GM19328 (cell line): ENCODE results near the gene ECHS1.
"Not testable (repeated sequence)": the region's sequence is repeated elsewhere in the genome, so short reads cannot be mapped to it uniquely, and the experiment has no call there.

ENCODE experiments used
- ATAC-seq: cut with Tn5 transposase; IDR thresholded peaks from one replicate; pipeline ENCODE4 v1.9.1; 2021; ENCODE audit warnings: mild to moderate bottlenecking, moderate library complexity; ENCODE audit not compliant: unreplicated experiment

ECHS1 gene

DNA sequence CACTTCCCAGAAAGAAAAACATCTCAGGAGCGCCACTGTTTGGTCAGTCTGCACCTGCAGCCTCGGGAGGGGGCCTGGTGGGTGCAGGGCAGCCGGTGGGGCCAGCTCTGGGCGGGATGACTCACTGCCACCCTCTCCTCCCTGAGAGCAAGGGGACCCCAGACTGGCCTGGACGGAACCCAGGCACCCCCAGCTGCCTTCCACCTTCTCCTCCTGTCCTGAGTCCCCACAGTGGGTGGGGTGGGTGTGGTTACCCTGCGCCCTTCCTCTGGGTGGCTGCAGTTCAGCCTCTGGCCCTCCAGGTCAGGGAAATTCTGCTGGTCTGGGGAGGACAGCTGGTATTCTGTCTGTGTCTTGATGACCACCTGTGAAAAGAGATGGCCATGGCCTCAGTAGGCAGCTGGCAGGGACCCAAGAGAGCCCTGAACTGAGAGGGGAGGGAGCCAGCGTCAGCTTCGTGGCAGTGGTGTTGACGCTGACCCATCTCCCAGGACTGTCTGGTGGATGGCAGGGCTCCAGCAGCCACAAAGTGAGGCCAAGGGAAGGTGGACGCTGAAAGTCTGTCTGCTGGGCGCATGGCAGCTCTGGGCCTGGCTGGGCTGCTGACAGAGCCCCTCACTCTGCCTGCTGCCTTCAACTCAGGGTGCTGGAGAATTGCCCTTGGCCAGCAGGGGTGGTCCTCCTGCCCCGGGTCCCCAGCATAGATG lies 45.4 kb downstream of the ECHS1 start:
- ATAC-seq: no peak

DNA sequence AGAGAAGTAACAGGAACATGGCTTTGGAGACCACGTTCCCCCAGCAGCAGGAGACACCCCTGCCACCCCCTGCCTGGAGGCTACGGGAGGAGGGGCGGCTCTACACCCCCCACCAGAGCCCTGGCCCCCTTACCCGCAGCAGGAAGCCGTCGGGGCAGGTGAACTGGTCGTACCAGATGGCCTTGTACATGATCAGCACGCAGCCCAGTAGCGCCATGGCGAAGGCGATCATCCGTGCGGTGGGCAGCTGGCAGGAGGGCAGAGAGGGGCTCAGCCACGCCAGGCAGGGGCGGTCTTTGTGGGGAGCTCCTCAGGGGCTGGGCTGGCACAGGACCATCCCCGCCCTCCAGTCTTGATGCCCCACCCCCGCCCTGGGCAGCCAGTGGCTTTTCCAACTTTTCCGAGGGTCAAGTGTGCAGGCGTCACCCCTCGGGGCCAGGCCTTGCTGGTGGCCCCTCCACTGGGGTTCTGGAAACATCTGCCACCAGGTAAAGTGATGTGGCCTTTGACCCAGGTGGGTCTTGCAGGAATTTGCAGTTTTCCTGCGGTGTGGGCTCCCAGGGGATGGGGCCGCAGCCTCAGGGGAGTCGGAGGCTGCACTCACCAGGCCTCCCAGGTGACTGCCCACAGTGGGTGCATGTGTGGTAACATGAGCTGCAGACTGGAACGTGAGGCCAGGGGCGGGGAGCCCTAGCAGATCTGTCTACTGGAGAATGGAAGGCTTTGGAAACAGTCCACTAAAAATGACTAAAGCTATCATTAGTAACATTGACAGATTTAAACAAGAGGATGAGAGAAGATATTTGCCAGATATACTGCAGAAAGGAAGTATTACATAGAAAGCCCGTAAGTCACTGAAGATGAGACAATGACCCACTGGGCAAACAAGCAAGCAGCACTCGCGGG lies 46.2 kb downstream of the ECHS1 start:
- ATAC-seq: no peak

DNA sequence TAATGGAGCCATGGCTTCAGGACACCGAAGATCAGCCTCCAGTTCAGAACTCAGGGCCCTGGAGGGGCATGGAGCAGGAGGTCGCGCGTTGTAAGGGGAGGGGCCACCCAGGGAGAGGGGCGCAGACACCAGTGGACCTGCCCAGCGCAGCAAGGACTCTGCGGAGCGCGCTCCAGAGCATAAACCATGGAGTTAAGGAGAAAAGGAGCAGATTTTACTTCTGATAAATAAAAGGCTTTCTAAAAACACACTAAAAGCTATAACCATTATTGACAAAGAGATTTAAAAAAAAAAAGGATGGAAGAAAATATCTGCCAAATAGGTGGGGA lies 47.0 kb downstream of the ECHS1 start:
- ATAC-seq: no peak

DNA sequence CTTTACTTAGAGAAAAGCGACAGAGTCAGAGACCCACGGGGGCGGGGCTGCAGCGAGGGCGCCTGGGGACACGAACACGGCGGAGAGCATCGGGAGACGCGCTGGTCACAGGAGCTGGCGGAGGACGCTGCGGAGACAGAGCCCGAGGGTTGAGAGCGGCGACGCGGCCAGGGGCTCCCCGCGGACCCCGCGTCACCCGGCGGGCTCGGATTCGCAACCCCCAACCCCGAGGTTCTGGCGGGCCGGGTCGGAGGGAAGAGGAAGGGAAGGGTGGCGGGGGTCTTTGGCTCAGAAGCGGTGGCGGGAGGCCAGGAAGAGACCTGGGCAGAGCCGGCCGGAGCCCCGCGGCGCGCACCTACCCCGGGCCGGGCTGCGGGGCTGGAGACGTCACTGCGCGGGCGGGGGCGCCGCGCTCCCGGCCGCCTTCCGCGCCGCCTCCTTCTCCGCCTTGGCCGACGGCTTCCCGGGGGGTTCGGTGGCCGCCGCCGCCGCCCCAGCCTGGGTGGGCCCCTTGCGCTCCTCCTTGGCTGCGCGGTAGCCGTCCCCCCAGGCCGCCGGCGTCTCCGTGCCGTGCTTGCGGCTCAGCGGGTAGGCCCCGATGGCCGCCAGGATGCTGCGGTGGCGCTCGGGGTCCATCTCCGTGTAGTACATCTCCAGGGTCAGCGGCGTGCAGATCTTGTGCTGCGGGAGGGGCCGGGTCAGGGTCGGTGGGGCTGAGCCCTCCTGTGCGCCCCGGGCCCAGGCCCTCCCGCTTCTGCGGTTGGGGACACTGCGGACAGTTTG lies 47.5 kb downstream of the ECHS1 start:
- no peak for ATAC-seq

DNA sequence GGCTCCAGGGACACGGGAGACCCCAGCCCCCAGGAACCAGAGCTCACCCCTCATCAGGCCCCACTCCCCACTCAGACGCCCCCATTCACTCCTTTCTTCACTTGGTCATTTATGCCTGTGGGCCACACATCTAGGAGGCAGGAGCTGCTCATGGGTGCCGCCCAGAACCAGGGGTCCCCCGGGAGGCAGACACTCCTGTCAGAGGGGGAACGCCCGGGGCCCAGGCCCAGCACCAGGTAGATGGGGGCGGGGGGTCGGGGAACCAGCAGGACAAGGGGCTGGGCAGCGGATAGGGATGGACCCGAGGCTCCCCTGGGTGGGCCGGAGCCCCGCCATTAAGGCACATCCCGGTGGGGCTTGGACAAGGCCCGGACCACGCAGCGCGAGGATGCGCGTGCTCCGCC lies 48.3 kb downstream of the ECHS1 start:
- no peak for ATAC-seq

DNA sequence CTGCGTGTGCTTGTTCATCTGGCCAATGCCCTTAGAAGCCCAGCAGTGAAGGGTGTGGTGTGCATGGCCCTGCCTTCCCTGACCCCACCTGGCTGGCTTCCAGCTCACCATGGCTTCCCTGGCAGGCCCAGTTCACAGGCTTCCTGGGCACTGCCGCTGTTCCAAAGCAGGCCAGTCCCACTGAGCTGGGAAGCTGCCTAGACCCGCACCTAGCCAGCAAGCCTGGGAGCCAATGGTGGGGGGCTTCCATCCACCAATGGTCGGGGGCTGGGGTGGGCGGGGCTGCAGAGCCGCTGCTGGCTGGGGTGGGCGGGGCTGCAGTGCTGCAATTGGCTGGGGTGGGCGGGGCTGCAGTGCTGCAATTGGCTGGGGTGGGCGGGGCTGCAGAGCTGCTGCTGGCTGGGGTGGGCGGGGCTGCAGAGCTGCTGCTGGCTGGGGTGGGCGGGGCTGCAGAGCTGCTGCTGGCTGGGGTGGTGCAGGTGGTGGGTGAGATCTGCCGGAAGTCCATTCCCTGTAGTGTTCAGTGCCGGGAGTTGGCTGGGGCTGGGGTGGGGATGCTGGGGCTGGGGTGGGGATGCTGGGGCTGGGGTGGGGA lies 48.9 kb downstream of the ECHS1 start:
- ATAC-seq: no peak

DNA sequence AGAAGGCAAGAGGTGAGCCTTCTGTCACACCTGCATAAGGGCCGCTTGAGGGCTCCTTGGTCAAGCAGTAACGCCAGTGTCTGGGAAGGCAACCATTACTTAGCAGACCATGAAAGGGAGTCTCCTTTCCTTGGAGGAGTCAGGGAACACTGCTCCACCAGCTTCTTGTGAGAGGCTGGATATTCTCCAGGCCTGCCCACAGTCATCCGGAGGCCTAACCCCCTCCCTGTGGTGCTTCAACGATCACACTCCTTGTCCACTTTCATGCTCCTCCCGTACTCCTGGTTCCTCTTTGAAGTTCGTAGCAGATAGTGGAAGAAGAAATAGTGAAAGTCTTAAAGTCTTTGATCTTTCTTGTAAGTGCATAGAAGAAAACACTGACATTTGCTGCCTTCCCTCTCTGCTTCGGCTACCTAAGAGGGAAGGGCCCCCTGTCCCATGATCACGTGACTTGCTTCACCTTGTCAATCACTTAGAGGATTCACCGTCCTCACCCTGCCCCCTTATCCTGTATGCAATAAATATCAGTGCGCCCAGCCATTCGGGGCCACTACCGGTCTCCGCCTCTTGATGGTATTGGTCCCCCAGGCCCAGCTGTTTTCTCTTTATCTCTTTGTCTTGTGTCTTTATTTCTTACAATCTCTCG lies 51.0 kb downstream of the ECHS1 start:
- ATAC-seq: not testable (repeated sequence)

DNA sequence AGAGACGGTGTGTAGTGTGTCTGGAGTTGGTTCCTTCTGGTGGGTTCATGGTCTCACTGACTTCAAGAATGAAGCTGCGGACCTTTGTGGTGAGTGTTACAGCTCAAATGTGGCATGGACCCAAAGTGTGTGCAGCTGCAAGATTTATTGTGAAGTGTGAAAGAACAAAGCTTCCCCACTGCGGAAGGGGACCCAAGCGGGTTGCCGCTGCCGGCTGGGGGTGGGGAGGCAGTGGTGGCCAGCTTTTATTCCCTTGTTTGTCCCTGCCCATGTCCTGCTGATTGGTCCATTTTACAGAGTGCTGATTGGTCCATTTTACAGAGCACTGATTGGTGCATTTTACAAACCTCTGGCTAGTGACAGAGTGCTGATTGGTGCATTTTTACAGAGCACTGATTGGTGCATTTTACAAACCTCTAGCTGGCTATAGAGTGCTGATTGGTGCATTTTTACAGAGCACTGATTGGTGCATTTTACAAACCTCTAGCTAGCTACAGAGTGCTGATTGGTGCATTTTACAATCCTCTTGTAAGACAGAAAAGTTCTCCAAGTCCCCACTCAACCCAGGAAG lies 52.2 kb downstream of the ECHS1 start:
- ATAC-seq: not testable (repeated sequence)

DNA sequence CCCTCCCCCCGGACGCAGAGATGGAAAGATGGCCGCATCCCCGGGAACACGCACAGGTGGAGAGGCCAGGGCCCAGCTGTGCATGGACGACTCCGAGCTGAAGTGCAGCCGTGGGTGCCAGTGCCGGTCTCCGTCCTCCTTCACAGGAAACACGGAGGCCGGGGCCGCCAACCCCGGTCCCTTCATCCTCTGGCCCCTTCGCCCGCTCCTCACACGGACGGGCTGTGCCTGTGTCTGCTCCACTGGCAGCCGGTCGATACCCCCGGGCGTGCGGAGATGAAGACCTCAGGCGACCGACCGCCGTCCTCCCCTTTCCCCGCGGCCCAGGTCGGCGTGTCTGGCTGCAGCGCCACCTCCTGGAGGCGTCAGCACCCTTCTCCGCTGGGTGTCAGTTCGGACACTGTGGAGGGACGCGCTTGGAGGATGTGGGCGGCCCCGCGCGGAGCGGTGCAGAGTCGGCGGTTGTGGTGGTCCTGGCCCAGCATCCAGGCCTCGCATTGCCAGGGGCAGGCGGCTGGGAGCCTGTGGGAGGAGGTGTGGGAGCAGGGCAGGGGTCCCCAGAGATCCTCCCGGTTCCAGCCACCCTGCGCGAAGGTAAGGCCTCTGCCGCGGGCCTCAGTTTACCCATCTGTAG lies 54.5 kb downstream of the ECHS1 start:
- no peak for ATAC-seq

DNA sequence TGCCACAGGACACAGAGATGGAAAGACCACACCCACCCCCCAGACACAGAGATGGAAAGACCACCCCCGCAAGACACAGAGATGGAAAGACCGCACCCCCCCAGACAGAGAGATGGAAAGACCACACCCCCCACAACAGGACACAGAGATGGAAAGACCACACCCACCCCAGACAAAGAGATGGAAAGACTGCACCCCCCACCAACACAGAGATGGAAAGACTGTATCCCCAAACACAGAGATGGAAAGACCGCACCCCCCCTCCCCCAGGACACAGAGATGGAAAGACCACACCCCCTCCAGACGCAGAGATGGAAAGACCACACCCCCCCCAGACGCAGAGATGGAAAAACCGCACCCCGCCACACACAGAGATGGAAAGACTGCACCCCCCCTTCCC lies 56.4 kb downstream of the ECHS1 start:
- no peak for ATAC-seq

DNA sequence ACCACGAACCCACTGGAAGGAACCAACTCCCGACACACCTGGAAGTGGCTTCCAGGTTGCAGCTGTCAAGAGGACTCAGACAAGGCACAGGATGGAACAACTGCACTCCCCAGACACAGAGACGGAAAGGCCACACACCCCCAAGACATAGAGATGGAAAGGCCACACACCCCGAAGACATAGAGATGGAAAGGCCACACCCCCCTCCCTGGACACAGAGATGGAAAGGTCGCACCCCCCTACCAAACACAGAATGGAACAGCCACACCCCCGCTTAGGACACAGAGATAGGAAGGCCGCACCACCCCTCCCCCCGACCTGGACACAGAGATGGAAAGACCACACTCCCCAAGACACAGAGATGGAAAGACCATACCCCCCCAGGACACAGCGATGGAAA lies 56.9 kb downstream of the ECHS1 start:
- ATAC-seq: no peak

DNA sequence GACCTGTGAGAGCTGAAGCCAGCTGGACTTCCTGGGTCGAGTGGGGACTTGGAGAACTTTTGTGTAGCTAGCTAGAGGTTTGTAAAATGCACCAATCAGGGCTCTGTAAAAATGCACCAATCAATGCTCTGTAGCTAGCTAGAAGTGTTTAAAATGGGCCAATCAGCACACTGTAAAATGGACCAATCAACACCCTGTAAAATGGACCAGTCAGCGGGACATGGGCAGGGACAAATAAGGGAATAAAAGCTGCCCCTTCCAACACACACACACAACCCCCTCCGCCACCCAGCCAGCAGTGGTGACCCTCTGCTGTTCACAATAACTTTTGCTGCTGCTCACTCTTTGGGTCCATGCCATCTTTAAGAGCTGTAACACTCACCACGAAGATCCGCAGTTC lies 57.3 kb downstream of the ECHS1 start:
- no peak for ATAC-seq

DNA sequence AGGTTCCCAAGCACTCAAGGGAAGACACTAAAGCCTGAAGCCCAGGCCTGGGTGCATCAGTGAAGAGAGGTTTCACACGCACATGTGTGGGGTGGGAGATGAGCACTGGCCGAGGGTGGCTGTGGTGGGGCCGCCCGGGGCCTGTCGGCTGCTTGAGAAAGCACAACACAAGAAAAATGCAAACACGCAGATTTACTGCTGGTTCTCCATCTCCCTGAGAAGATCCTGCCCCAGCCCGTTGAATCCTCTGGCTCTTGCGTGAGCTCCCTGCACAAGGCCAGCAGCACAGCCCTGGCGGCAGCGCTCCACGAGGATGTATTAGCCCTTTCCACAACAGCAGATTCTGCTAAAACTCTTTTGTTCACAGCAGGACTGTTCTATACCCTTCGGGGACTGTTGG lies 58.2 kb downstream of the ECHS1 start:
- ATAC-seq: no peak

DNA sequence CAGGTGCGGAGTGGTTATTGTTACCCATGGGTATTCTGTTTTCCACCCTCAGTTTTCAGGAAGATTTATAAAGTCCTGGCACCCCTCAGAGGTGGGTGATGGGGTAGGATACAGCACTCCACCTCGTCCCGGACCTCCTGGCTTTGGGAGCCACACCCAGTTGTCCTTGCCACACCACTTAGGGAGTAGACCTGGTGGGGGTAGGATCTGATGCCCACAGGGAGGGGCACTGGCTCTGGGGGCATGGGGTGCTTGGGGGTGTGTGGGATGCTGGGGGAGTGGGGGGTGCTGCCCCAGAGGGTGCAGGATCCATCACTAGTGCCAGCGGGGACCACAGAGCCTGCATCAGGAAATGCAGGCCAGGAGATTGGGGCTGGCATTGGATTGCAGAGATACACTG lies 60.0 kb downstream of the ECHS1 start:
- ATAC-seq: no peak

DNA sequence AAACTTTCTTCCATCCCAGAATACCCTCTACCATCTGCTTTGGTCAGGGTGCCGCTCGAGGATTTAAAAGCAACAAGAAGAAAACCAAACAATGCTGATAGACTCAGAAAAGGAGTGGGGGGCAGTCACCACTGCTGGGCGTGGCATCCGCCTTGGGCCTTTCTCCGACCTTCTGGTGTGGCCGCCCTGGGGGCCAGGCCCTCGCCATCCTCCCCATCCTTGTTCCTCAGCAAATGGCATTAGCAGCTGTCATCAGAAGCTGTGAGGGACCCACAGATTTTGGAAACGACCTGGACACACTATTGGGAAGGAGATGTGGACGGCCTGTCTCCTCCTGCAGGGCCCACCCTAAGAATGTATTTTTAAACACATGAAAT lies 60.4 kb downstream of the ECHS1 start:
- ATAC-seq: no peak
